ENCODE results near the gene TMEM201. TPM values are rescaled to one million over a fixed set of nuclear protein-coding genes. Genes with fewer than 3 reads are reported as not detected.
"Not testable (repeated sequence)": the region's sequence is repeated elsewhere in the genome, so short reads cannot be mapped to it uniquely, and the experiment has no call there.

The TMEM201 gene
- total RNA-seq, 2 donors from 2014 or later = 6.0 to 9.6 TPM

DNA sequence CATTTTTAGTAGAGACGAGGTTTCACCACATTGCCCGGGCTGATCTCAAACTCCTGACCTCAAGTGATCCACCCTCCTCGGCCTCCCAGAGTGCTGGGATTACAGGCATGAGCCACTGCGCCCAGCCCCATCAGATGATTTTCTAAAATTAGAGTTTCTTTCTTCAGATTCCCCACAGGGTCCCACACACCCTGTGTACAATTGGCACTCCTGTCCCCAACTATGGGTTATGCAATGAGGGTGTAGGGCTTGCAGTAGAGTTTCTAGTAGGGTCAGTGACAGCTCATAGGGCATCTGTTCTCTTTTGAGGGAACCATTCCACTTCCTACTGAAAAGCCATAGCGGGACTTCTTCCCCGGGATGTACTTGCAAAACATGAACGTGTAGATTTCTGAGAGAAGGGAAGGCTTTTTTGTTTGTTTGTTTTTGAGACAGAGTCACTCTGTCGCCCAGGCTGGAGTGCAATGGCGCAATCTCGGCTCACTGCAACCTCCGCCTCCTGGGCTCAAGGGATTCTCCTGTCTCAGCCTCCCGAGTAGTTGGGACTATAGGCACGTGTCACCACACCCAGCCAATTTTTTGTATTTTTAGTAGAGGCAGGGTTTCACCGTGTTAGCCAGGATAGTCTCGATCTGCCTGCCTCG, 17.7 kb upstream of the TMEM201 start:
- not testable (repeated sequence) for DNase-seq, ATAC-seq
- intact Hi-C loops (cut with DNase I, micrococcal nuclease) = loop anchor here in 1 of 2 donors (5.0 kb wide), 1 partner anchor 79 kb away; no protein-coding TSS in a partner anchor

- intact Hi-C loops (cut with DNase I, micrococcal nuclease) = loop anchor here in 1 of 2 donors (5.0 kb wide), 1 partner anchor 81 kb away; no protein-coding TSS in a partner anchor
- no peak for ATAC-seq
- DNase-seq = no peak
These were observed 15.0 kb upstream of the TMEM201 start for GRCh38 chr1:9573723-9574122.

GRCh38 chr1:9575486-9575885, 13.2 kb upstream of the TMEM201 start:
- intact Hi-C loops (cut with DNase I, micrococcal nuclease) = no loop called here
- DNase-seq = no peak
- no peak for ATAC-seq

- DNase-seq = no peak
- intact Hi-C loops (cut with DNase I, micrococcal nuclease) = no loop called here
- no peak for ATAC-seq
These were observed 11.8 kb upstream of the TMEM201 start for GRCh38 chr1:9576903-9577302.

- intact Hi-C loops (cut with DNase I, micrococcal nuclease) = no loop called here
- DNase-seq (no peak), ATAC-seq (no peak)
These were observed 11.3 kb upstream of the TMEM201 start for GRCh38 chr1:9577423-9577822.

GRCh38 chr1:9580942-9581341, 7.8 kb upstream of the TMEM201 start:
- DNase-seq (no peak), ATAC-seq (no peak)
- intact Hi-C loops (cut with DNase I, micrococcal nuclease) = no loop called here

- intact Hi-C loops (cut with DNase I, micrococcal nuclease) = no loop called here
- ATAC-seq (no peak), DNase-seq (no peak)
These were observed 2.5 kb upstream of the TMEM201 start for GRCh38 chr1:9586147-9586766.

DNA sequence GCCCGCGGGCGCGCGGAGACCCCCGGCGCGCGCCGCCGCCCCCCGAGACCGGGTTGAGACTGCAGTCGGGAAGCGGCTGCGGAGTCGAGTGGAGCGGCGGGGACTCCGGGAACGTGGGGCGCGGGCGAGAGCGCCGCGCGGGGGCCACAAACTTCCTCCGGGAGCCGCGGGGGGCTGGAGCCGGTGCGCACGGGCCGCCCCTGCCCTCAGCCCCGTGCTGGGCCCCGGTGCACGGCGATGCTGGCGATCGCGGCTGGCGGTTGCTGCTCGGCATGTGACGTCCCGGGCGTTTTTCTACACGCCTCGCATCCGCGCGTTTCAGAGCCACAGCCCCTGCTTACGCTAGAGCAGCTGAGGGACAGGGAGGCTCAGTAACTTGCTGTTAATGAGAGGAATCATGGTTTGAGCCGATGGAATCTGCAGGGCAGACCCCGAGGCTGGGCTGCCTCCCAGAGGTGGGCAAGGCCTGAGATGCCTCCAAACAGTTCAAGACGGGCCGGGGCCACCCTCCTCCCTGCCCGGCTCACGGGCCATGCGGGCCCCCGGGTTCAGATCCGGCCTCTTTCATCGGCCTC, 520 bp downstream of the TMEM201 start:
- ATAC-seq (peak; percentile 11), DNase-seq (peak in 1 of 2 donors; percentile 61)
- intact Hi-C loops (cut with DNase I, micrococcal nuclease) = no loop called here

DNA sequence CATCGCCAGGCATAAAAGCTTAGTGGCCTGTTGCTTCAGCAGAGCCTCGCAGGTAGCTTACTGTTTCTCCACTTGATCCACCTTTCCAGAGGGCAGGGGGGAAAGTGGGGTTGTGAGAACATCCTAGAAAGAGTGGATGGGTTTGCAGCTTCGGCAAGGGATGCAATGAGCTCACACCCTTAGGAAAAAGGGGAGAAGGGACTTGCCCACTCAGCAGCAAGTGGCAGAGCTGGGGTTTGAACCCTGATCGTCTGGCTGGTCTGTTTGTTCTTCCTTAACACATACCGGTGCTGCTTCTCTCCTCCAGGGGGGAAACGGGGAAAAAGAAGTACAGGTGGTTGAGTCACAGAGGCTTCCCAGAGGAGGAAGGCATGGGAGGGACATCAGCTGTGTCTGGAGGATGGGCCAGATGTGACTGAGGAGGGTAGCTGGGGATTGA, 1.0 kb downstream of the TMEM201 start:
- intact Hi-C loops (cut with DNase I, micrococcal nuclease) = no loop called here
- ATAC-seq (no peak), DNase-seq (no peak)

DNA sequence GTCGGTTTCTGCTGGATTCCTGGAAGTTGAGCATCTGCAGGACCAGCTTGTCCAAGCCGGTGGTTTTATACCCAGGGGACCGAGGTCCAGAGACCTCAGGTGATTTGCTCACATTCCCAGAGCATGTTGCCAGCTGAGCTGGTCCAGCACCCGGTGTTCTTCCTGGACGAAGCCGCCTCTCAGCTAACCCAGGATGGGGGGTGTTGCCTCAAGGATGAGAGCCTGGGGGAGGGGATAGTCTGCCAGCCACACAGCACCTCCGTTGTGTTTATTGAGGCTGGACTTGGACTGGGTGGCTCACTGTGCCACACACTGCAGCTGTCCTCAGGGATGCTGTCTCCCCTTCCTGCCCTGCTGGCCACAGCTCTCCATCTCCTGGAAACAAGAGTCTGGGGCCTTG, 1.5 kb downstream of the TMEM201 start:
- DNase-seq = no peak
- intact Hi-C loops (cut with DNase I, micrococcal nuclease) = no loop called here
- ATAC-seq = no peak

- ATAC-seq (no peak), DNase-seq (no peak)
- intact Hi-C loops (cut with DNase I, micrococcal nuclease) = no loop called here
These were observed 2.4 kb downstream of the TMEM201 start for GRCh38 chr1:9590945-9591668.

- no peak for ATAC-seq
- intact Hi-C loops (cut with DNase I, micrococcal nuclease) = no loop called here
- DNase-seq = no peak
These were observed 3.2 kb downstream of the TMEM201 start for GRCh38 chr1:9591669-9592509.

DNA sequence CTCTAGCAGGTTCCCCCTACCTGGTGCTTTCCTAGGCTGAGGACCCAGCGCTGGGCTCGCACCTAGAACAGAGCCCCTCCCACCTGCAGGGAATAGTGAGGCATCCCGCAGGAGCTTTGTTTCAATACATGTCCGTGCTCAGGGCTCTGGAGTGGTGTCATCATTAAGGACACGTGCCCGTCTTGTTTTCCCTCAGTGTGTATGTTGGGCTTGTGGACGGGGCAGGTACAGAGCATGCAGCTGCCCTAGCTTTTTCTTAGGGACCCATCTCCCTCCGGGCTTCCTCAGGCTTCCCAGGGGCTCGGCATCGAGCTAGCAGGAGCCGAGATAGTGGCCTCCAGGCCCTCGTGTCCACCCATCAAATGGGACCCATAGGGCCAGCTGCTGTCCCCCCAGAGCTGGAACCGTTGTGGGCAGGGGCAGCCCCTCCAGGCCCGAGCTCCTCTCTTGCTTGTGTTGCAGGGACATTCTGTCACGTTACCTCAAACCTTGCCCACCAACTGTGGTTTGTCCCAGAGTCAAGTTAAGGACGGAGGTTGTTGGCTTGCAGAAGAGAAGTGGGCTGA, 3.9 kb downstream of the TMEM201 start:
- ATAC-seq (no peak), DNase-seq (no peak)
- intact Hi-C loops (cut with DNase I, micrococcal nuclease) = no loop called here

DNA sequence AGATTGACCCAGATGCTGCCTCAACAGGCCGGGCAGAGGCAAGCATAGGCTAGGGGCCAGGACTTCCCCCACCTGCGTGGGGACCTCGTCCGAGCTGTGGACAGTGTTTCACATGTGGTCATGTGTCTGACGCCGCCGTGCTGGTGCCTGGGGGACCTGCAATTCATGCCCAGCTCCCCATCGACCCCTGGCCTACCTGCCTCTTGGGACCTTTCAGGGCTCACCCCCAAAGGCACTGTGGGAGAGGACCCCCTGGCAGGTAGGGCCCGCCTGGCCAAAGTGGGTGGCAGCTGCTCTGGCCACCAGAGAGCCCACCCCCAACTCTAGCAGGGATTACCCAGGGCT, 4.4 kb downstream of the TMEM201 start:
- intact Hi-C loops (cut with DNase I, micrococcal nuclease) = no loop called here
- ATAC-seq (no peak), DNase-seq (no peak)

DNA sequence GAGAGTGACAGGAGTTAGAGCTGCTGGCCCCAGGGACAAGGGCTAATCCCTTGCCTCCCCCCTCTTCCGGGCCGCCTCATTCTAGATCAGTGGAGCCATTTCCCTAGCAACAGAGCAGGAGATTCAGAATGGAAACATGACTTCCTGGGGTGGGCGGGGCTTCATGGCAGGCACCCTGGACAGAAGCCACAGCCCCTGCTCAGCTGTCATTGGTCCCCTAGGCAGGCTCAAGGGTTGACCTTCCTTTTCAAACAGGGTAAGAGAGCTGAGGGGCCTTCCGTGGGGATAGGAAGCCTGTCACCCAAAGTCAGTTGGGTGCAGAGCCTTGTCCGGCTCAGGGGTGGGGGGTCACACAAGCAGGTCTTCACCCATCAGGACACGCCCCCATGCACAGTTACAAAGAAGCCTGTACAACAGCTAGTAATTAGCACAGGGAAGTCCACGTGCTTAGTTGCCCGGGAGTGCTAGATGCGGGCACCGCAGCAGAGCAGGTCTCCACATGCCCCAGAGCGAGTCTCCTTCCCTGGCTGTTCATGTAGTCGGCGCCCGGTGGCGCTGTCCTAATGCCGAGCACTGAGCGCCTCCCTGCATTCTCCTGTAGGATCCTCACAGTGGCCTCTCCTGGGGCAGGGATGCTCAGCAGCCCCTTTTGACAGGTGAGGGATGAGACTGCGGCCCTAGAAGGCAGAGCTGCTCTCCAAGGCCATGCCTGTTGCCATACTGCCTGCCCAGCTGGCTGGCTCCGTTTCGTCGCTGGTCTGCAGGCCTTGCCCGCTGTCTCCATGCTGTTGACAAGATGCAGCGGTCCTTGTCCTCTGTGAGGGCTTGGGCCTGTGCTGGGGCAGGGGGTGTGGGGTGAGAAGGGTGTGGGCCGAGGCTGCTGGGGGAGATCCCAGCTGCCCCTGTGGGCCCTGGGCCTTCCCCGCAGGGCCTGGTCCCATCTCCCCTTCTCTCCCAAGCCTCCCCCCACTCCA, 5.1 kb downstream of the TMEM201 start:
- intact Hi-C loops (cut with DNase I, micrococcal nuclease) = no loop called here
- peak; percentile 48 to 62 for DNase-seq
- peak; percentile 14 for ATAC-seq

DNA sequence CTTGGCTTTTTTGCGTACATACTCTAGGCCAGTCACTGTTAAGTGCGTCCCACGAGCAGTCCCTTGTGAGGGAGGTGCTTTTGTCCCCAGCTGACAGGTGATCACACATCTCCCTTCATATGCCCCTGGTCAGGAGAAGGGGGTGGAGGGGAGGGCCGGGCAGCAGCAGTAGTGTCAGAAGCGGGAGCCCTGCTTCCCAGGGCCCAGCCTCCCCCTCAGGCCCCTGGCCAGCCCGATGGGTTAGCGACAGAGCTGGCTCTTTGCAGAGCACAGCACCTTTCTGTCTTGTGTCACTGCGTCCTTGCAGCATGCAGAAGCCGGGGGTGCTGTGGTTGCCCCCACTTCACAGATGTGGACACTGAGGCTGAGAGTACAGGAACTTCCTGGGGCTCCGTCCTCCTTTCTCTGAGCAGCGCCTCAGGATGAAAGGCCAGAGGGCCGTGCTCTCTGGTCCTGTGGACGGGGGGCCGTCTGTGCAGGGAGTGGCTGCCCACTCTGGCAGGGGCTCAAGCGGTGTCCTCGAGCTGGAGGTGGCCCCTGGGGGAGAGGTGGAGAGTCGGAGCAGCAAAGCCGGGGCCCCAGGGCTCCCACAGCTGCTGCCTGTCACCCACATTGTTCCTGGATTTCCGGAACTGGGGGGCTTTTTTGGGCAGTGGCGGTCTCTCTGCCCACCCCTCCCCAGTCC, 5.9 kb downstream of the TMEM201 start:
- ATAC-seq = no peak
- intact Hi-C loops (cut with DNase I, micrococcal nuclease) = no loop called here
- DNase-seq = no peak
